H1 (cell line): ENCODE results near the gene CYTIP. TPM values are rescaled to one million over a fixed set of nuclear protein-coding genes. Genes with fewer than 3 reads are reported as not detected.

ENCODE experiments used
- CTCF ChIA-PET: fragments of 300-600 bp; sonication (Branson Sonifier 250); formaldehyde crosslinking; loops from one replicate; lab custom pipeline; 2021; ENCODE audit not compliant: partially characterized antibody; lab: Charles Lee
- POLR2A ChIA-PET: fragments of 300-600 bp; sonication (Branson Sonifier 250); formaldehyde crosslinking; loops from one replicate; lab custom pipeline; 2021; ENCODE audit warnings: inconsistent platforms; ENCODE audit not compliant: partially characterized antibody; lab: Charles Lee
- DNase-seq, 2 experiments: peaks; one replicate each; pipeline versions ENCODE4 v3.0.0 to v3.0.0-alpha.2; 2010 to 2022; ENCODE audit warnings: low spot score in 2 of 2, low read depth in 1 of 2, mixed read lengths in 1 of 2
- FAIRE-seq: peaks from 2 replicates; lab custom pipeline; 2011; peaks lifted over from hg19 to GRCh38; lab: Jason Lieb, UNC
- H2AFZ ChIP-seq: 2 replicates; pipeline ENCODE4 v1.8.1; 2012; ENCODE audit warnings: low read length, inconsistent platforms
- H2AK5ac ChIP-seq: 2 replicates; pipeline ENCODE4 v1.6.1; 2013; ENCODE audit warnings: low read depth, low read length
- H2BK120ac ChIP-seq: replicated peaks from 2 replicates; pipeline ENCODE3; 2013; ENCODE audit warnings: low read depth, low read length, inconsistent platforms
- H2BK12ac ChIP-seq: 2 replicates; pipeline ENCODE4 v1.6.1; 2013; ENCODE audit warnings: low read depth, low read length
- H2BK15ac ChIP-seq: 2 replicates; pipeline ENCODE4 v1.6.1; 2013; ENCODE audit warnings: low read length
- H2BK20ac ChIP-seq: 2 replicates; pipeline ENCODE4 v1.6.1; 2013; ENCODE audit warnings: low read length
- H2BK5ac ChIP-seq: 2 replicates; pipeline ENCODE4 v1.6.1; 2013; ENCODE audit warnings: low read depth, low read length
- H3K14ac ChIP-seq: 2 replicates; pipeline ENCODE4 v1.6.1; 2013; ENCODE audit warnings: inconsistent platforms; ENCODE audit not compliant: insufficient read length
- H3K18ac ChIP-seq: 2 replicates; pipeline ENCODE4 v1.6.1; 2013; ENCODE audit warnings: low read length; ENCODE audit errors: extremely low read depth
- H3K23ac ChIP-seq: 2 replicates; pipeline ENCODE4 v1.6.1; 2013; ENCODE audit warnings: inconsistent platforms; ENCODE audit not compliant: insufficient read length
- H3K23me2 ChIP-seq: 2 replicates; pipeline ENCODE4 v1.6.1; 2013; ENCODE audit warnings: low read depth, low read length
- H3K27ac ChIP-seq: 2 replicates; pipeline ENCODE4 v1.6.1; 2011; ENCODE audit warnings: low read depth, low read length, inconsistent platforms
- H3K27me3 ChIP-seq, 4 experiments: replicated peaks in 1 of 4; 1 replicate in 1 of 4; 2 replicates in 3 of 4; pipeline versions ENCODE4 v1.6.1 to v1.8.1; 2011 to 2013; ENCODE audit warnings: low read length in 3 of 4, mild to moderate bottlenecking in 3 of 4, inconsistent platforms in 2 of 4, mixed read lengths in 2 of 4, moderate library complexity in 1 of 4; ENCODE audit not compliant: control insufficient read depth in 3 of 4, insufficient read depth in 3 of 4; ENCODE audit errors: extremely low read depth in 1 of 4
- H3K36me3 ChIP-seq, 4 experiments: 2 replicates each; pipeline versions ENCODE4 v1.6.1 to v1.8.1; 2011 to 2013; ENCODE audit warnings: mild to moderate bottlenecking in 4 of 4, low read length in 3 of 4, moderate library complexity in 2 of 4, control low read depth in 1 of 4, inconsistent platforms in 1 of 4; ENCODE audit not compliant: insufficient read depth in 4 of 4, control insufficient read depth in 2 of 4
- H3K4ac ChIP-seq: replicated peaks from 2 replicates; pipeline ENCODE3; 2013; ENCODE audit warnings: low read length, low read depth, mixed read lengths, inconsistent platforms; ENCODE audit not compliant: insufficient read length
- H3K4me1 ChIP-seq, 4 experiments: replicated peaks in 1 of 4; 1 replicate in 1 of 4; 2 replicates in 3 of 4; pipeline versions ENCODE4 v1.6.1 to v1.8.1; 2011 to 2013; ENCODE audit warnings: low read length in 3 of 4, inconsistent platforms in 2 of 4, mixed read lengths in 1 of 4; ENCODE audit not compliant: insufficient read depth in 4 of 4, control insufficient read depth in 3 of 4
- H3K4me2 ChIP-seq, 2 experiments: 2 replicates each; pipeline versions ENCODE4 v1.6.1 to v1.8.1; 2011 to 2013; ENCODE audit warnings: low read depth in 2 of 2, low read length in 2 of 2, control low read depth in 1 of 2, inconsistent platforms in 1 of 2, mild to moderate bottlenecking in 1 of 2; ENCODE audit not compliant: insufficient read depth in 1 of 2
- H3K4me3 ChIP-seq, 4 experiments: fragments of 200-600, 300-600 bp in 1 of 4; sonication (generic), shearing (Covaris generic), sonication (Bioruptor Twin) in 1 of 4; 2 replicates each; pipeline versions ENCODE4 v1.5.1 to v1.8.1; 2011 to 2016; ENCODE audit warnings: low read length in 4 of 4, low read depth in 3 of 4, control low read depth in 2 of 4, inconsistent platforms in 2 of 4, mild to moderate bottlenecking in 2 of 4, mixed read lengths in 1 of 4, moderate library complexity in 1 of 4; ENCODE audit not compliant: insufficient read depth in 2 of 4; ENCODE audit errors: extremely low read depth in 1 of 4
- H3K56ac ChIP-seq: replicated peaks from 2 replicates; pipeline ENCODE3; 2013; ENCODE audit warnings: low read depth, mild to moderate bottlenecking, mixed read lengths, low read length, inconsistent platforms; ENCODE audit not compliant: insufficient read length
- H3K79me1 ChIP-seq: 2 replicates; pipeline ENCODE4 v1.6.1; 2013; ENCODE audit warnings: low read depth, low read length, control low read depth
- H3K79me2 ChIP-seq, 2 experiments: 2 replicates each; pipeline versions ENCODE4 v1.6.1 to v1.8.1; 2012 to 2013; ENCODE audit warnings: low read length in 2 of 2, mild to moderate bottlenecking in 2 of 2, inconsistent platforms in 1 of 2; ENCODE audit not compliant: insufficient read depth in 2 of 2, control insufficient read depth in 1 of 2
- H3K9ac ChIP-seq, 4 experiments: replicated peaks in 1 of 4; 1 replicate in 1 of 4; 2 replicates in 3 of 4; pipeline versions ENCODE4 v1.6.1 to v1.8.1; 2011 to 2013; ENCODE audit warnings: low read depth in 3 of 4, low read length in 3 of 4, control low read depth in 2 of 4, mild to moderate bottlenecking in 2 of 4, moderate library complexity in 2 of 4, inconsistent platforms in 1 of 4; ENCODE audit errors: extremely low read depth in 1 of 4
- H3K9me3 ChIP-seq, 2 experiments: 2 replicates each; pipeline versions ENCODE4 v1.6.1 to v1.8.1; 2012 to 2013; ENCODE audit warnings: mild to moderate bottlenecking in 2 of 2, moderate library complexity in 2 of 2, control low read depth in 1 of 2, inconsistent platforms in 1 of 2, low read depth in 1 of 2, low read length in 1 of 2, mixed read lengths in 1 of 2; ENCODE audit not compliant: insufficient read depth in 2 of 2
- H4K20me1 ChIP-seq, 2 experiments: replicated peaks in 1 of 2; 2 replicates each; pipeline versions ENCODE3 to v1.8.1; 2011 to 2013; ENCODE audit warnings: inconsistent platforms in 2 of 2, low read length in 2 of 2, mild to moderate bottlenecking in 1 of 2; ENCODE audit not compliant: insufficient read depth in 2 of 2, control insufficient read depth in 1 of 2
- H4K5ac ChIP-seq: 2 replicates; pipeline ENCODE4 v1.6.1; 2013; ENCODE audit warnings: low read length, low read depth, mixed read lengths, inconsistent platforms; ENCODE audit not compliant: insufficient read length
- H4K8ac ChIP-seq: 2 replicates; pipeline ENCODE4 v1.8.0; 2013; ENCODE audit warnings: mild to moderate bottlenecking, moderate library complexity, low read length, inconsistent platforms; ENCODE audit not compliant: insufficient read depth; ENCODE audit errors: extremely low read depth
- H4K91ac ChIP-seq: replicated peaks from 2 replicates; pipeline ENCODE3; 2013; ENCODE audit warnings: low read length, mixed read lengths, inconsistent platforms; ENCODE audit not compliant: insufficient read length
- CBX8 ChIP-seq: fragments of 300-800, 300-1000 bp; sonication (generic); IDR thresholded peaks from 2 replicates; pipeline ENCODE4 v1.7.1; 2016; ENCODE audit warnings: low read depth, low read length, borderline replicate concordance
- CEBPB ChIP-seq: IDR thresholded peaks from 2 replicates; pipeline ENCODE4 v1.6.1; 2012; ENCODE audit warnings: low read depth, low read length
- CTBP2 ChIP-seq: IDR thresholded peaks from 2 replicates; pipeline ENCODE4 v1.7.0; 2011; ENCODE audit warnings: borderline replicate concordance, mild to moderate bottlenecking, moderate library complexity, mixed read lengths, low read length; ENCODE audit not compliant: insufficient read depth, insufficient read length
- EZH2 ChIP-seq: fragments of 200-600 bp; sonication (generic); IDR thresholded peaks from 2 replicates; pipeline ENCODE4 v1.7.1; 2012; ENCODE audit warnings: low read depth, mild to moderate bottlenecking, moderate library complexity, low read length, inconsistent platforms; ENCODE audit not compliant: severe bottlenecking
- FOSL1 ChIP-seq: IDR thresholded peaks from 2 replicates; pipeline ENCODE4 v1.6.1; 2011; ENCODE audit warnings: mild to moderate bottlenecking, low read depth, low read length, moderate library complexity; ENCODE audit not compliant: insufficient read depth
- SP4 ChIP-seq: IDR thresholded peaks from 2 replicates; pipeline ENCODE4 v1.6.1; 2012; ENCODE audit warnings: low read length, inconsistent platforms
- YY1 ChIP-seq: IDR thresholded peaks from 2 replicates; pipeline ENCODE4 v1.6.1; 2011; ENCODE audit warnings: low read depth, mild to moderate bottlenecking, low read length
- WGBS, 2 experiments: shearing (Covaris generic) in 1 of 2; methylation state at CpG; one replicate each; pipeline versions ENCODE4 v1.1.6 to v1.1.7; 2013 to 2015; ENCODE audit warnings: low lambda C conversion rate in 2 of 2, mixed read lengths in 2 of 2, inconsistent platforms in 1 of 2, low coverage in 1 of 2, missing lambda C conversion rate in 1 of 2; ENCODE audit not compliant: insufficient replicate concordance in 2 of 2, insufficient coverage in 1 of 2, insufficient read length in 1 of 2; ENCODE audit errors: extremely low coverage in 1 of 2, missing lambda C conversion rate in 1 of 2; 5-methylcytosine and 5-hydroxymethylcytosine counted together
- polyA plus RNA-seq, 7 experiments: library from polyadenylated mRNA; depleted of rRNA in 3 of 7; stranded (reverse) in 5 of 7; unstranded in 2 of 7; fragments of >200 nt in 5 of 7; fragments of 200-250 nt in 2 of 7; gene quantifications; 1 replicate in 5 of 7; 2 replicates in 1 of 7; 4 replicates in 1 of 7; pipeline versions ENCODE4 v1.2.1 to v1.2.3, GENCODE V29; 2011 to 2013; ENCODE audit warnings: missing spikeins in 2 of 7, mixed read lengths in 2 of 7
- total RNA-seq: library from RNA; stranded (reverse); fragmentation: NEBNext Ultra II Directional; extraction: Animal tissue kit (Norgen Biotek cat#: 25700); gene quantifications from 2 replicates; pipeline ENCODE4 v1.2.1, GENCODE V29; 2021
- TF ChIP-seq, protein P1 (sequence below): IDR thresholded peaks from 2 replicates; pipeline ENCODE4 v1.6.1; 2012; ENCODE audit warnings: low read length, inconsistent platforms
- TF ChIP-seq, protein P2 (sequence below), 3 experiments: IDR thresholded peaks; 1 replicate in 2 of 3; 2 replicates in 1 of 3; pipeline versions ENCODE4 v1.5.1 to v1.6.1; 2011; ENCODE audit warnings: low read length in 3 of 3, mild to moderate bottlenecking in 3 of 3, inconsistent platforms in 2 of 3, low read depth in 1 of 3, moderate library complexity in 1 of 3; ENCODE audit not compliant: insufficient read depth in 1 of 3; ENCODE audit errors: control extremely low read depth in 1 of 3

CYTIP gene
- total and polyA plus RNA-seq, 2 of the 8 experiments (the other 6 are each of a cell fraction or from before 2014, with no cell fraction given) = 0.12 TPM; not detected in 1

DNA sequence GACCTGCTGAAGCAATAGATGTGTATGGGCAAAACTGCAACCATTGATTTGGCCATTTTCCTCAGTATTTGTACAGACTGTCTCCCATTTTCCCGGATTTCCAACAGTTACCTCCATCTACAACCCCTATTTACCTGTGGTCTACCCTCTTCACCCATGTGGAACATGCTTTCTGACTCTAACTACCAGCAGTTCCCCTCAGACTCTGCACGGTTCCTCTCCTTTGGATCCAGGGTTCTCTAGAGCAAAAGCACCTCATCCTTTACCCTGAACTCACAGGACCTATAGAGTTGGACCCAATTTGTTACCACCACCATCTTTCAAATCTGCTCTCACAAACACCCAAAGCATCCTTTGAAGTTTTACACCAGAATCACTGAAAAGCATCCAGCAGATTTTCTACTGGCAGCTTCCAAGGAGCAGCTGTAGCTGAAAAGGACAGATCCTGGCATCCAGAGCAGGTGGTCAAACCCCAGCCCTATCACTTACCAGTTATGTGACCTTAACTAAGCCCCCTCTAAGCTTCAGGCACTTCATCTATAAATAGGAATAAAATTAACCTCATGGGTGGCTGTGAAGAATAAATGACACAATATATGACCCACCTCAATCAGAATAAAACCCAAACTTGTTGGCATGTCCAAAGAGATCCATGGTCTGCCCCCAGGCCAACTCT lies 15.3 kb downstream of the CYTIP start:
- no peak overlapping the region for H3K4me2 ChIP-seq
- no peak overlapping the region for H4K91ac ChIP-seq
- H2BK15ac ChIP-seq = no peak overlapping the region
- DNase-seq = no peak
- H2BK20ac ChIP-seq = no peak overlapping the region
- H3K79me1 ChIP-seq = no peaks in the 10 kb centered on the region
- no peak overlapping the region for H3K9ac ChIP-seq
- no peak overlapping the region for H3K4me3 ChIP-seq
- H3K23ac ChIP-seq = no peak overlapping the region
- H3K23me2 ChIP-seq = no peaks in the 10 kb centered on the region
- H3K36me3 ChIP-seq = no peaks in the 10 kb centered on the region
- H2AFZ ChIP-seq = no peak overlapping the region
- no peaks in the 10 kb centered on the region for H3K4me1 ChIP-seq
- H4K5ac ChIP-seq = no peak overlapping the region
- no peak overlapping the region for H3K56ac ChIP-seq
- H3K27me3 ChIP-seq = no peaks in the 10 kb centered on the region
- H4K8ac ChIP-seq = no peak overlapping the region
- no peak overlapping the region for H2BK5ac ChIP-seq
- no peaks in the 10 kb centered on the region for H4K20me1 ChIP-seq
- no peak overlapping the region for H3K18ac ChIP-seq
- H3K9me3 ChIP-seq = no peaks in the 10 kb centered on the region
- no peak for FAIRE-seq
- 83% methylated on average over 2 of the region's 2 CpGs; no CpG with 5 or more reads in 1 of the 2 experiments for WGBS, 2 experiments
- no peak overlapping the region for H2BK12ac ChIP-seq
- ChIA-PET POLR2A (no interaction called here), CTCF (no interaction called here)
- no peaks in the 10 kb centered on the region for H3K79me2 ChIP-seq
- no peak overlapping the region for H3K27ac ChIP-seq
- H2BK120ac ChIP-seq = no peak overlapping the region
- no peak overlapping the region for H3K14ac ChIP-seq
- H3K4ac ChIP-seq = no peak overlapping the region
- no peak overlapping the region for H2AK5ac ChIP-seq
- TF ChIP-seq YY1 (no peak), CEBPB (no peak), FOSL1 (no peak), CBX8 (no peak), EZH2 (no peak), CTBP2 (no peak), SP4 (no peak)
- TF ChIP-seq, protein P1, sequence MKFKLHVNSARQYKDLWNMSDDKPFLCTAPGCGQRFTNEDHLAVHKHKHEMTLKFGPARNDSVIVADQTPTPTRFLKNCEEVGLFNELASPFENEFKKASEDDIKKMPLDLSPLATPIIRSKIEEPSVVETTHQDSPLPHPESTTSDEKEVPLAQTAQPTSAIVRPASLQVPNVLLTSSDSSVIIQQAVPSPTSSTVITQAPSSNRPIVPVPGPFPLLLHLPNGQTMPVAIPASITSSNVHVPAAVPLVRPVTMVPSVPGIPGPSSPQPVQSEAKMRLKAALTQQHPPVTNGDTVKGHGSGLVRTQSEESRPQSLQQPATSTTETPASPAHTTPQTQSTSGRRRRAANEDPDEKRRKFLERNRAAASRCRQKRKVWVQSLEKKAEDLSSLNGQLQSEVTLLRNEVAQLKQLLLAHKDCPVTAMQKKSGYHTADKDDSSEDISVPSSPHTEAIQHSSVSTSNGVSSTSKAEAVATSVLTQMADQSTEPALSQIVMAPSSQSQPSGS = no peak
- TF ChIP-seq, protein P2, sequence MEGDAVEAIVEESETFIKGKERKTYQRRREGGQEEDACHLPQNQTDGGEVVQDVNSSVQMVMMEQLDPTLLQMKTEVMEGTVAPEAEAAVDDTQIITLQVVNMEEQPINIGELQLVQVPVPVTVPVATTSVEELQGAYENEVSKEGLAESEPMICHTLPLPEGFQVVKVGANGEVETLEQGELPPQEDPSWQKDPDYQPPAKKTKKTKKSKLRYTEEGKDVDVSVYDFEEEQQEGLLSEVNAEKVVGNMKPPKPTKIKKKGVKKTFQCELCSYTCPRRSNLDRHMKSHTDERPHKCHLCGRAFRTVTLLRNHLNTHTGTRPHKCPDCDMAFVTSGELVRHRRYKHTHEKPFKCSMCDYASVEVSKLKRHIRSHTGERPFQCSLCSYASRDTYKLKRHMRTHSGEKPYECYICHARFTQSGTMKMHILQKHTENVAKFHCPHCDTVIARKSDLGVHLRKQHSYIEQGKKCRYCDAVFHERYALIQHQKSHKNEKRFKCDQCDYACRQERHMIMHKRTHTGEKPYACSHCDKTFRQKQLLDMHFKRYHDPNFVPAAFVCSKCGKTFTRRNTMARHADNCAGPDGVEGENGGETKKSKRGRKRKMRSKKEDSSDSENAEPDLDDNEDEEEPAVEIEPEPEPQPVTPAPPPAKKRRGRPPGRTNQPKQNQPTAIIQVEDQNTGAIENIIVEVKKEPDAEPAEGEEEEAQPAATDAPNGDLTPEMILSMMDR (IDR thresholded peaks at IDR 0.05; ENCODE audit: control extremely low read depth in 1 of 3, insufficient read depth in 1 of 3, low read depth in 1 of 3, low read length in 3 of 3) = no peak
